ENCODE data around the gene BCO2. TPM values are rescaled to one million over a fixed set of nuclear protein-coding genes. Genes with fewer than 3 reads are reported as not detected.
"Not testable (repeated sequence)": the region's sequence is repeated elsewhere in the genome, so short reads cannot be mapped to it uniquely, and the experiment has no call there.

BCO2 gene
- 1.0 TPM in 1 of 2 replicates, not detected in the other for total RNA-seq (2014; rRNA removed; shearing (Covaris generic))

GRCh38 chr11:112174789-112175598, at the start of gene BCO2:
BCO2 (plus strand) TSS chr11:112175512; CDS start chr11:112175602, 90 bp downstream.
- DNase-seq (ENCODE audit: low read depth): peak; percentile 84

GRCh38 chr11:112127056-112127455, 48.3 kb upstream of the BCO2 start:
- DNase-seq (ENCODE audit: low read depth): no peak

- DNase-seq (ENCODE audit: low read depth): peak; percentile 94
Measured at GRCh38 chr11:112128483-112129121, 46.7 kb upstream of the BCO2 start.

GRCh38 chr11:112129656-112130055, 45.7 kb upstream of the BCO2 start:
- no peak for DNase-seq (ENCODE audit: low read depth)

- peak; percentile 52 for DNase-seq (ENCODE audit: low read depth)
Measured at GRCh38 chr11:112132737-112133136, 42.6 kb upstream of the BCO2 start.

- no peak for DNase-seq (ENCODE audit: low read depth)
Measured at GRCh38 chr11:112134473-112134872, 40.8 kb upstream of the BCO2 start.

GRCh38 chr11:112143597-112143996, 31.7 kb upstream of the BCO2 start:
- no peak for DNase-seq (ENCODE audit: low read depth)

GRCh38 chr11:112150517-112150916, 24.8 kb upstream of the BCO2 start:
- no peak for DNase-seq (ENCODE audit: low read depth)

- DNase-seq (ENCODE audit: low read depth): peak; percentile 16
Measured at GRCh38 chr11:112156153-112156955, 19.0 kb upstream of the BCO2 start.

GRCh38 chr11:112156956-112157766, 18.2 kb upstream of the BCO2 start:
- DNase-seq (ENCODE audit: low read depth): peak; percentile 99

GRCh38 chr11:112159098-112160065, 15.9 kb upstream of the BCO2 start:
- DNase-seq (ENCODE audit: low read depth): no peak

GRCh38 chr11:112160091-112160848, 15.0 kb upstream of the BCO2 start:
- DNase-seq (ENCODE audit: low read depth): no peak

GRCh38 chr11:112161012-112161411, 14.3 kb upstream of the BCO2 start:
- DNase-seq (ENCODE audit: low read depth): no peak

GRCh38 chr11:112162200-112162599, 13.1 kb upstream of the BCO2 start:
- DNase-seq (ENCODE audit: low read depth): not testable (repeated sequence)

- peak; percentile 32 for DNase-seq (ENCODE audit: low read depth)
Measured at GRCh38 chr11:112162761-112163546, 12.4 kb upstream of the BCO2 start.

- peak; percentile 47 for DNase-seq (ENCODE audit: low read depth)
Measured at GRCh38 chr11:112163875-112164685, 11.2 kb upstream of the BCO2 start, which contains the start of gene IL18. IL18 (minus strand) TSS chr11:112164094; CDS start chr11:112155053, 9,041 bp downstream.

GRCh38 chr11:112165049-112165448, 10.3 kb upstream of the BCO2 start:
- no peak for DNase-seq (ENCODE audit: low read depth)

GRCh38 chr11:112166562-112166961, 8.8 kb upstream of the BCO2 start:
- DNase-seq (ENCODE audit: low read depth): no peak

Measured in M059J (cell line).